WTC11 (cell line): ENCODE measurements around the gene SLC34A1. TPM values are rescaled to one million over a fixed set of nuclear protein-coding genes. Genes with fewer than 3 reads are reported as not detected.

Experiments used
- E2F5 ChIP-seq: sonication (generic); formaldehyde crosslinking; IDR thresholded peaks from 2 replicates; pipeline ENCODE4 v1.8.1; 2022; ENCODE audit warnings: mild to moderate bottlenecking, moderate library complexity, missing genetic modification reagents
- FOXJ3 ChIP-seq: sonication (generic); formaldehyde crosslinking; IDR thresholded peaks from 2 replicates; pipeline ENCODE4 v1.9.0; 2021; ENCODE audit warnings: missing genetic modification reagents, mild to moderate bottlenecking, borderline replicate concordance
- IRF2 ChIP-seq: sonication (generic); formaldehyde crosslinking; IDR thresholded peaks from 2 replicates; pipeline ENCODE4 v1.8.0; 2022; ENCODE audit warnings: low read depth, missing genetic modification reagents, borderline replicate concordance
- NFATC4 ChIP-seq: fragments of 250-450 bp; sonication (Bioruptor Pico); IDR thresholded peaks from 2 replicates; pipeline ENCODE4 v1.9.0; 2021; ENCODE audit warnings: mild to moderate bottlenecking
- RORB ChIP-seq: fragments of 250-450 bp; sonication (Bioruptor Pico); IDR thresholded peaks from 2 replicates; pipeline ENCODE4 v1.9.0; 2021; ENCODE audit warnings: mild to moderate bottlenecking
- ZNF396 ChIP-seq: fragments of 250-450 bp; sonication (Bioruptor Pico); IDR thresholded peaks from 2 replicates; pipeline ENCODE4 v1.8.0; 2021; ENCODE audit warnings: mild to moderate bottlenecking, moderate library complexity, borderline replicate concordance
- ZNF416 ChIP-seq: fragments of 250-450 bp; sonication (Bioruptor Pico); IDR thresholded peaks from 2 replicates; pipeline ENCODE4 v1.9.0; 2021; ENCODE audit warnings: mild to moderate bottlenecking, inconsistent platforms
- ZNF425 ChIP-seq: fragments of 250-450 bp; sonication (Bioruptor Pico); conservative IDR thresholded peaks from 2 replicates; pipeline ENCODE4 v1.9.0; 2021; ENCODE audit warnings: mild to moderate bottlenecking
- total RNA-seq: library from RNA; stranded (reverse); gene quantifications from 3 replicates; pipeline ENCODE4 v1.2.3, GENCODE V29; 2021
- TF ChIP-seq, protein P1 (sequence below): fragments of 250-450 bp; sonication (Bioruptor Pico); IDR thresholded peaks from 2 replicates; pipeline ENCODE4 v1.9.0; 2021; ENCODE audit warnings: mild to moderate bottlenecking
- TF ChIP-seq, protein P2 (sequence below): sonication (generic); formaldehyde crosslinking; IDR thresholded peaks from 2 replicates; pipeline ENCODE4 v1.8.1; 2023; ENCODE audit warnings: mild to moderate bottlenecking, missing genetic modification reagents
- TF ChIP-seq, protein P3 (sequence below): sonication (generic); formaldehyde crosslinking; IDR thresholded peaks from 2 replicates; pipeline ENCODE4 v1.8.0; 2022; ENCODE audit warnings: missing genetic modification reagents
- TF ChIP-seq, protein P4 (sequence below): sonication (generic); formaldehyde crosslinking; IDR thresholded peaks from 2 replicates; pipeline ENCODE4 v1.8.0; 2023; ENCODE audit warnings: missing genetic modification reagents
- TF ChIP-seq, protein P5 (sequence below): sonication (generic); formaldehyde crosslinking; conservative IDR thresholded peaks from 2 replicates; pipeline ENCODE4 v1.8.1; 2023; ENCODE audit warnings: mild to moderate bottlenecking, low read depth, missing genetic modification reagents, moderate library complexity
- TF ChIP-seq, protein P6 (sequence below): fragments of 250-450 bp; sonication (Bioruptor Pico); IDR thresholded peaks from 2 replicates; pipeline ENCODE4 v1.8.0; 2021; ENCODE audit warnings: mild to moderate bottlenecking

Gene SLC34A1
- total RNA-seq, 1 experiment from 2014 or later = not detected

- TF ChIP-seq, protein P1, sequence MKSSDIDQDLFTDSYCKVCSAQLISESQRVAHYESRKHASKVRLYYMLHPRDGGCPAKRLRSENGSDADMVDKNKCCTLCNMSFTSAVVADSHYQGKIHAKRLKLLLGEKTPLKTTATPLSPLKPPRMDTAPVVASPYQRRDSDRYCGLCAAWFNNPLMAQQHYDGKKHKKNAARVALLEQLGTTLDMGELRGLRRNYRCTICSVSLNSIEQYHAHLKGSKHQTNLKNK (CRISPR knock-in tag) = no peak
- no peak for TF ChIP-seq RORB (CRISPR knock-in tag)
- TF ChIP-seq, protein P2, sequence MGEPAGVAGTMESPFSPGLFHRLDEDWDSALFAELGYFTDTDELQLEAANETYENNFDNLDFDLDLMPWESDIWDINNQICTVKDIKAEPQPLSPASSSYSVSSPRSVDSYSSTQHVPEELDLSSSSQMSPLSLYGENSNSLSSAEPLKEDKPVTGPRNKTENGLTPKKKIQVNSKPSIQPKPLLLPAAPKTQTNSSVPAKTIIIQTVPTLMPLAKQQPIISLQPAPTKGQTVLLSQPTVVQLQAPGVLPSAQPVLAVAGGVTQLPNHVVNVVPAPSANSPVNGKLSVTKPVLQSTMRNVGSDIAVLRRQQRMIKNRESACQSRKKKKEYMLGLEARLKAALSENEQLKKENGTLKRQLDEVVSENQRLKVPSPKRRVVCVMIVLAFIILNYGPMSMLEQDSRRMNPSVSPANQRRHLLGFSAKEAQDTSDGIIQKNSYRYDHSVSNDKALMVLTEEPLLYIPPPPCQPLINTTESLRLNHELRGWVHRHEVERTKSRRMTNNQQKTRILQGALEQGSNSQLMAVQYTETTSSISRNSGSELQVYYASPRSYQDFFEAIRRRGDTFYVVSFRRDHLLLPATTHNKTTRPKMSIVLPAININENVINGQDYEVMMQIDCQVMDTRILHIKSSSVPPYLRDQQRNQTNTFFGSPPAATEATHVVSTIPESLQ (CRISPR knock-in tag) = no peak
- TF ChIP-seq NFATC4 = no peak
- no peak for TF ChIP-seq FOXJ3 (CRISPR knock-in tag)
- TF ChIP-seq, protein P3, sequence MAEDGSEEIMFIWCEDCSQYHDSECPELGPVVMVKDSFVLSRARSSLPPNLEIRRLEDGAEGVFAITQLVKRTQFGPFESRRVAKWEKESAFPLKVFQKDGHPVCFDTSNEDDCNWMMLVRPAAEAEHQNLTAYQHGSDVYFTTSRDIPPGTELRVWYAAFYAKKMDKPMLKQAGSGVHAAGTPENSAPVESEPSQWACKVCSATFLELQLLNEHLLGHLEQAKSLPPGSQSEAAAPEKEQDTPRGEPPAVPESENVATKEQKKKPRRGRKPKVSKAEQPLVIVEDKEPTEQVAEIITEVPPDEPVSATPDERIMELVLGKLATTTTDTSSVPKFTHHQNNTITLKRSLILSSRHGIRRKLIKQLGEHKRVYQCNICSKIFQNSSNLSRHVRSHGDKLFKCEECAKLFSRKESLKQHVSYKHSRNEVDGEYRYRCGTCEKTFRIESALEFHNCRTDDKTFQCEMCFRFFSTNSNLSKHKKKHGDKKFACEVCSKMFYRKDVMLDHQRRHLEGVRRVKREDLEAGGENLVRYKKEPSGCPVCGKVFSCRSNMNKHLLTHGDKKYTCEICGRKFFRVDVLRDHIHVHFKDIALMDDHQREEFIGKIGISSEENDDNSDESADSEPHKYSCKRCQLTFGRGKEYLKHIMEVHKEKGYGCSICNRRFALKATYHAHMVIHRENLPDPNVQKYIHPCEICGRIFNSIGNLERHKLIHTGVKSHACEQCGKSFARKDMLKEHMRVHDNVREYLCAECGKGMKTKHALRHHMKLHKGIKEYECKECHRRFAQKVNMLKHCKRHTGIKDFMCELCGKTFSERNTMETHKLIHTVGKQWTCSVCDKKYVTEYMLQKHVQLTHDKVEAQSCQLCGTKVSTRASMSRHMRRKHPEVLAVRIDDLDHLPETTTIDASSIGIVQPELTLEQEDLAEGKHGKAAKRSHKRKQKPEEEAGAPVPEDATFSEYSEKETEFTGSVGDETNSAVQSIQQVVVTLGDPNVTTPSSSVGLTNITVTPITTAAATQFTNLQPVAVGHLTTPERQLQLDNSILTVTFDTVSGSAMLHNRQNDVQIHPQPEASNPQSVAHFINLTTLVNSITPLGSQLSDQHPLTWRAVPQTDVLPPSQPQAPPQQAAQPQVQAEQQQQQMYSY (CRISPR knock-in tag) = no peak
- TF ChIP-seq ZNF416 (CRISPR knock-in tag) = no peak
- TF ChIP-seq, protein P4, sequence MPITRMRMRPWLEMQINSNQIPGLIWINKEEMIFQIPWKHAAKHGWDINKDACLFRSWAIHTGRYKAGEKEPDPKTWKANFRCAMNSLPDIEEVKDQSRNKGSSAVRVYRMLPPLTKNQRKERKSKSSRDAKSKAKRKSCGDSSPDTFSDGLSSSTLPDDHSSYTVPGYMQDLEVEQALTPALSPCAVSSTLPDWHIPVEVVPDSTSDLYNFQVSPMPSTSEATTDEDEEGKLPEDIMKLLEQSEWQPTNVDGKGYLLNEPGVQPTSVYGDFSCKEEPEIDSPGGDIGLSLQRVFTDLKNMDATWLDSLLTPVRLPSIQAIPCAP = no peak
- TF ChIP-seq E2F5 = 0 out of 2 replicates have a peak, but pooled peaks have one; percentile 31
- TF ChIP-seq, protein P5, sequence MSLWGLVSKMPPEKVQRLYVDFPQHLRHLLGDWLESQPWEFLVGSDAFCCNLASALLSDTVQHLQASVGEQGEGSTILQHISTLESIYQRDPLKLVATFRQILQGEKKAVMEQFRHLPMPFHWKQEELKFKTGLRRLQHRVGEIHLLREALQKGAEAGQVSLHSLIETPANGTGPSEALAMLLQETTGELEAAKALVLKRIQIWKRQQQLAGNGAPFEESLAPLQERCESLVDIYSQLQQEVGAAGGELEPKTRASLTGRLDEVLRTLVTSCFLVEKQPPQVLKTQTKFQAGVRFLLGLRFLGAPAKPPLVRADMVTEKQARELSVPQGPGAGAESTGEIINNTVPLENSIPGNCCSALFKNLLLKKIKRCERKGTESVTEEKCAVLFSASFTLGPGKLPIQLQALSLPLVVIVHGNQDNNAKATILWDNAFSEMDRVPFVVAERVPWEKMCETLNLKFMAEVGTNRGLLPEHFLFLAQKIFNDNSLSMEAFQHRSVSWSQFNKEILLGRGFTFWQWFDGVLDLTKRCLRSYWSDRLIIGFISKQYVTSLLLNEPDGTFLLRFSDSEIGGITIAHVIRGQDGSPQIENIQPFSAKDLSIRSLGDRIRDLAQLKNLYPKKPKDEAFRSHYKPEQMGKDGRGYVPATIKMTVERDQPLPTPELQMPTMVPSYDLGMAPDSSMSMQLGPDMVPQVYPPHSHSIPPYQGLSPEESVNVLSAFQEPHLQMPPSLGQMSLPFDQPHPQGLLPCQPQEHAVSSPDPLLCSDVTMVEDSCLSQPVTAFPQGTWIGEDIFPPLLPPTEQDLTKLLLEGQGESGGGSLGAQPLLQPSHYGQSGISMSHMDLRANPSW (CRISPR knock-in tag) = no peak
- TF ChIP-seq, protein P6, sequence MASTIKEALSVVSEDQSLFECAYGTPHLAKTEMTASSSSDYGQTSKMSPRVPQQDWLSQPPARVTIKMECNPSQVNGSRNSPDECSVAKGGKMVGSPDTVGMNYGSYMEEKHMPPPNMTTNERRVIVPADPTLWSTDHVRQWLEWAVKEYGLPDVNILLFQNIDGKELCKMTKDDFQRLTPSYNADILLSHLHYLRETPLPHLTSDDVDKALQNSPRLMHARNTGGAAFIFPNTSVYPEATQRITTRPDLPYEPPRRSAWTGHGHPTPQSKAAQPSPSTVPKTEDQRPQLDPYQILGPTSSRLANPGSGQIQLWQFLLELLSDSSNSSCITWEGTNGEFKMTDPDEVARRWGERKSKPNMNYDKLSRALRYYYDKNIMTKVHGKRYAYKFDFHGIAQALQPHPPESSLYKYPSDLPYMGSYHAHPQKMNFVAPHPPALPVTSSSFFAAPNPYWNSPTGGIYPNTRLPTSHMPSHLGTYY (CRISPR knock-in tag) = no peak
- TF ChIP-seq IRF2 (CRISPR knock-in tag) = no peak
- no peak for TF ChIP-seq ZNF396 (CRISPR knock-in tag)
- no peak for TF ChIP-seq ZNF425 (CRISPR knock-in tag)
Observed at GRCh38 chr5:177370488-177371119, 13.6 kb upstream of the SLC34A1 start (continued).
